ENCODE measurements around the gene PRKCA.

The PRKCA gene

GRCh38 chr17:66338937-66339336 is 36.5 kb downstream of the PRKCA start:
- no peak overlapping the region for H2AK5ac ChIP-seq (ENCODE audit: low read depth, low read length)
- H3K9ac ChIP-seq (ENCODE audit: low read depth, low read length, poor library complexity), result no peak overlapping the region
- H3K14ac ChIP-seq (ENCODE audit: low read length), result no peak overlapping the region
- H3K36me3 ChIP-seq (replicated peaks in 1 of 2; ENCODE audit: control insufficient read depth in 2 of 2, insufficient read depth in 2 of 2, low read length in 2 of 2), result no peaks in the 10 kb centered on the region
- no peak overlapping the region for H2BK120ac ChIP-seq (ENCODE audit: low read depth, low read length)
- H2AFZ ChIP-seq (ENCODE audit: low read length), result no peak overlapping the region
- H3K9me3 ChIP-seq (replicated peaks in 1 of 2; ENCODE audit: control insufficient read depth in 2 of 2, insufficient read depth in 1 of 2, low read depth in 1 of 2, low read length in 2 of 2), result no peaks in the 10 kb centered on the region
- no peak overlapping the region for H3K18ac ChIP-seq (ENCODE audit: low read length)
- H4K8ac ChIP-seq (ENCODE audit: low read depth, low read length), result no peak overlapping the region
- DNase-seq (ENCODE audit: low spot score), result no peak
- no peak overlapping the region for H2BK5ac ChIP-seq (ENCODE audit: low read length)
- H2BK15ac ChIP-seq (ENCODE audit: low read length), result no peak overlapping the region
- H3K4ac ChIP-seq (ENCODE audit: low read length), result no peak overlapping the region
- H4K91ac ChIP-seq (ENCODE audit: low read depth, low read length, poor library complexity), result no peak overlapping the region
- no peak overlapping the region for H3K23ac ChIP-seq (ENCODE audit: low read depth, low read length, poor library complexity)
- no CpG with 5 or more reads among the region's 4 CpGs for WGBS, 2 donors (ENCODE audit: extremely low coverage in 2 of 2, insufficient read length in 2 of 2, insufficient replicate concordance in 1 of 2)
- H3K4me1 ChIP-seq (ENCODE audit: control insufficient read depth in 2 of 2, insufficient read depth in 1 of 2, low read depth in 1 of 2, low read length in 2 of 2), result no peaks in the 10 kb centered on the region
- H3K4me3 ChIP-seq (ENCODE audit: low read length in 2 of 2), result no peak overlapping the region
- peaks cover 3% of the 10 kb centered on the region for H3K79me1 ChIP-seq (ENCODE audit: low read depth, low read length)
- H2BK12ac ChIP-seq (ENCODE audit: low read length), result no peak overlapping the region
- H3K27me3 ChIP-seq (ENCODE audit: control insufficient read depth in 3 of 3, insufficient read depth in 3 of 3, low read depth in 1 of 3, low read length in 3 of 3), result no peaks in the 10 kb centered on the region
- H3K27ac ChIP-seq (replicated peaks; ENCODE audit: low read length), result no peak overlapping the region
- H3K4me2 ChIP-seq (ENCODE audit: insufficient read depth, low read length, poor library complexity, severe bottlenecking), result no peak overlapping the region

GRCh38 chr17:66339561-66339960 is 37.1 kb downstream of the PRKCA start:
- H2BK12ac ChIP-seq (ENCODE audit: low read length), result no peak overlapping the region
- no peak overlapping the region for H4K91ac ChIP-seq (ENCODE audit: low read depth, low read length, poor library complexity)
- H3K9me3 ChIP-seq (replicated peaks in 1 of 2; ENCODE audit: control insufficient read depth in 2 of 2, insufficient read depth in 1 of 2, low read depth in 1 of 2, low read length in 2 of 2), result no peaks in the 10 kb centered on the region
- no peak overlapping the region for H2BK5ac ChIP-seq (ENCODE audit: low read length)
- H2BK15ac ChIP-seq (ENCODE audit: low read length), result no peak overlapping the region
- H4K8ac ChIP-seq (ENCODE audit: low read depth, low read length), result no peak overlapping the region
- no peak overlapping the region for H3K9ac ChIP-seq (ENCODE audit: low read depth, low read length, poor library complexity)
- no peak overlapping the region for H3K4me2 ChIP-seq (ENCODE audit: insufficient read depth, low read length, poor library complexity, severe bottlenecking)
- H3K4ac ChIP-seq (ENCODE audit: low read length), result no peak overlapping the region
- no peak overlapping the region for H2AFZ ChIP-seq (ENCODE audit: low read length)
- DNase-seq (ENCODE audit: low spot score), result no peak
- peaks cover under 1% of the 10 kb centered on the region for H3K79me1 ChIP-seq (ENCODE audit: low read depth, low read length)
- H3K23ac ChIP-seq (ENCODE audit: low read depth, low read length, poor library complexity), result no peak overlapping the region
- no peak overlapping the region for H3K4me3 ChIP-seq (ENCODE audit: low read length in 2 of 2)
- H3K18ac ChIP-seq (ENCODE audit: low read length), result no peak overlapping the region
- WGBS, 2 donors (ENCODE audit: extremely low coverage in 2 of 2, insufficient read length in 2 of 2, insufficient replicate concordance in 1 of 2), result no CpG with 5 or more reads among the region's 1 CpG
- H3K4me1 ChIP-seq (ENCODE audit: control insufficient read depth in 2 of 2, insufficient read depth in 1 of 2, low read depth in 1 of 2, low read length in 2 of 2), result no peaks in the 10 kb centered on the region
- H2AK5ac ChIP-seq (ENCODE audit: low read depth, low read length), result no peak overlapping the region
- no peak overlapping the region for H3K27ac ChIP-seq (replicated peaks; ENCODE audit: low read length)
- no peaks in the 10 kb centered on the region for H3K27me3 ChIP-seq (ENCODE audit: control insufficient read depth in 3 of 3, insufficient read depth in 3 of 3, low read depth in 1 of 3, low read length in 3 of 3)
- H3K14ac ChIP-seq (ENCODE audit: low read length), result no peak overlapping the region
- H2BK120ac ChIP-seq (ENCODE audit: low read depth, low read length), result no peak overlapping the region
- H3K36me3 ChIP-seq (replicated peaks in 1 of 2; ENCODE audit: control insufficient read depth in 2 of 2, insufficient read depth in 2 of 2, low read length in 2 of 2), result no peaks in the 10 kb centered on the region

GRCh38 chr17:66340720-66341119 is 38.3 kb downstream of the PRKCA start:
- no peak overlapping the region for H3K14ac ChIP-seq (ENCODE audit: low read length)
- no peak overlapping the region for H3K4ac ChIP-seq (ENCODE audit: low read length)
- no peak overlapping the region for H4K91ac ChIP-seq (ENCODE audit: low read depth, low read length, poor library complexity)
- no peaks in the 10 kb centered on the region for H3K9me3 ChIP-seq (replicated peaks in 1 of 2; ENCODE audit: control insufficient read depth in 2 of 2, insufficient read depth in 1 of 2, low read depth in 1 of 2, low read length in 2 of 2)
- no peak overlapping the region for H3K9ac ChIP-seq (ENCODE audit: low read depth, low read length, poor library complexity)
- H2AK5ac ChIP-seq (ENCODE audit: low read depth, low read length), result no peak overlapping the region
- DNase-seq (ENCODE audit: low spot score), result no peak
- no peak overlapping the region for H2BK12ac ChIP-seq (ENCODE audit: low read length)
- H3K79me1 ChIP-seq (ENCODE audit: low read depth, low read length), result no peaks in the 10 kb centered on the region
- H2BK5ac ChIP-seq (ENCODE audit: low read length), result no peak overlapping the region
- H2BK120ac ChIP-seq (ENCODE audit: low read depth, low read length), result no peak overlapping the region
- no peak overlapping the region for H3K4me2 ChIP-seq (ENCODE audit: insufficient read depth, low read length, poor library complexity, severe bottlenecking)
- no peak overlapping the region for H3K18ac ChIP-seq (ENCODE audit: low read length)
- no CpG with 5 or more reads among the region's 2 CpGs for WGBS, 2 donors (ENCODE audit: extremely low coverage in 2 of 2, insufficient read length in 2 of 2, insufficient replicate concordance in 1 of 2)
- H3K27ac ChIP-seq (replicated peaks; ENCODE audit: low read length), result no peak overlapping the region
- no peak overlapping the region for H2AFZ ChIP-seq (ENCODE audit: low read length)
- no peaks in the 10 kb centered on the region for H3K4me1 ChIP-seq (ENCODE audit: control insufficient read depth in 2 of 2, insufficient read depth in 1 of 2, low read depth in 1 of 2, low read length in 2 of 2)
- no peaks in the 10 kb centered on the region for H3K36me3 ChIP-seq (replicated peaks in 1 of 2; ENCODE audit: control insufficient read depth in 2 of 2, insufficient read depth in 2 of 2, low read length in 2 of 2)
- no peak overlapping the region for H3K23ac ChIP-seq (ENCODE audit: low read depth, low read length, poor library complexity)
- no peaks in the 10 kb centered on the region for H3K27me3 ChIP-seq (ENCODE audit: control insufficient read depth in 3 of 3, insufficient read depth in 3 of 3, low read depth in 1 of 3, low read length in 3 of 3)
- H4K8ac ChIP-seq (ENCODE audit: low read depth, low read length), result no peak overlapping the region
- H3K4me3 ChIP-seq (ENCODE audit: low read length in 2 of 2), result no peak overlapping the region
- H2BK15ac ChIP-seq (ENCODE audit: low read length), result no peak overlapping the region

DNA sequence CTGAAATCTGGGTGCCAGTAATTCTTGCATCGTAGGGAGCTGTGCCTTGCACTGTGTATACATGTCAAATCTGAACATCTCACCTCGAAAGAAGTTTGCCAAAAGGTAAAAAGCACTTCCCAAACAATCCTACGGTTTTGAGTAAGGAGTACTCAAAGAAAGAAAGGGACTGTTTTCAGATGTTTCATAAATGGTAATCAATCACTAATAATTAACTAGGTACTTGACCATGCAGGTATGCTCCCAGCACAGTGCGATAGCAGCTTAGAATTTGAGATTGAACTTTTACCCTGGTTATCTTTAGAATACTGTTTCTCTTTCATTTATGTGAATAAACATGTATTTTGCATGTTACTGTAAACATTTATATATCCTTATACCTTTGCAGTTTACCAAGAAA is 39.0 kb downstream of the PRKCA start:
- Histone ChIP-seq H2BK5ac (ENCODE audit: low read length) (no peak overlapping the region), H3K9ac (ENCODE audit: low read depth, low read length, poor library complexity) (no peak overlapping the region), H3K18ac (ENCODE audit: low read length) (no peak overlapping the region), H2BK120ac (ENCODE audit: low read depth, low read length) (no peak overlapping the region), H2BK12ac (ENCODE audit: low read length) (no peak overlapping the region), H3K4me2 (ENCODE audit: insufficient read depth, low read length, poor library complexity, severe bottlenecking) (no peak overlapping the region), H3K27ac (replicated peaks; ENCODE audit: low read length) (no peak overlapping the region), H3K4ac (ENCODE audit: low read length) (no peak overlapping the region), H4K8ac (ENCODE audit: low read depth, low read length) (no peak overlapping the region), H3K14ac (ENCODE audit: low read length) (no peak overlapping the region), H3K9me3 (replicated peaks in 1 of 2; ENCODE audit: control insufficient read depth in 2 of 2, insufficient read depth in 1 of 2, low read depth in 1 of 2, low read length in 2 of 2) (no peaks in the 10 kb centered on the region), H3K79me1 (ENCODE audit: low read depth, low read length) (no peaks in the 10 kb centered on the region), H3K4me3 (ENCODE audit: low read length in 2 of 2) (no peak overlapping the region), H3K4me1 (ENCODE audit: control insufficient read depth in 2 of 2, insufficient read depth in 1 of 2, low read depth in 1 of 2, low read length in 2 of 2) (no peaks in the 10 kb centered on the region), H2AK5ac (ENCODE audit: low read depth, low read length) (no peak overlapping the region), H3K27me3 (ENCODE audit: control insufficient read depth in 3 of 3, insufficient read depth in 3 of 3, low read depth in 1 of 3, low read length in 3 of 3) (no peaks in the 10 kb centered on the region), H2AFZ (ENCODE audit: low read length) (no peak overlapping the region), H3K23ac (ENCODE audit: low read depth, low read length, poor library complexity) (no peak overlapping the region), H3K36me3 (replicated peaks in 1 of 2; ENCODE audit: control insufficient read depth in 2 of 2, insufficient read depth in 2 of 2, low read length in 2 of 2) (no peaks in the 10 kb centered on the region), H2BK15ac (ENCODE audit: low read length) (no peak overlapping the region), H4K91ac (ENCODE audit: low read depth, low read length, poor library complexity) (no peak overlapping the region)
- DNase-seq (ENCODE audit: low spot score), result no peak
- no CpG with 5 or more reads among the region's 4 CpGs for WGBS, 2 donors (ENCODE audit: extremely low coverage in 2 of 2, insufficient read length in 2 of 2, insufficient replicate concordance in 1 of 2)

Measured in neuronal stem cell (in vitro differentiated cells).